SK-N-SH treated with all-trans-retinoic acid at 6 μM for 48 hours (cell line): ENCODE results near the gene SMIM29.

Source experiments
- ARNTL ChIP-seq: fragments of 450-650 bp; formaldehyde crosslinking; IDR thresholded peaks from 2 replicates; pipeline ENCODE4 v1.5.0; 2020; ENCODE audit warnings: low read depth, mild to moderate bottlenecking, moderate library complexity, borderline replicate concordance
- OSR1 ChIP-seq: fragments of 250-450 bp; sonication (Bioruptor Pico); IDR thresholded peaks from 2 replicates; pipeline ENCODE4 v1.8.0; 2022; ENCODE audit warnings: moderate library complexity, mild to moderate bottlenecking, inconsistent platforms
- TCF4 ChIP-seq: fragments of 250-450 bp; sonication (Bioruptor Pico); IDR thresholded peaks from 2 replicates; pipeline ENCODE4 v1.8.0; 2021; ENCODE audit warnings: mild to moderate bottlenecking, moderate library complexity, borderline replicate concordance
- ZC3H10 ChIP-seq: fragments of 250-450 bp; sonication (Bioruptor Pico); IDR thresholded peaks from 2 replicates; pipeline ENCODE4 v1.5.1; 2021; ENCODE audit warnings: mild to moderate bottlenecking, moderate library complexity
- ZFP30 ChIP-seq: fragments of 450-650 bp; formaldehyde crosslinking; IDR thresholded peaks from 2 replicates; pipeline ENCODE4 v1.5.0; 2022; ENCODE audit warnings: mild to moderate bottlenecking, moderate library complexity
- ZNF70 ChIP-seq: fragments of 450-650 bp; formaldehyde crosslinking; IDR thresholded peaks from 2 replicates; pipeline ENCODE4 v1.5.0; 2020; ENCODE audit warnings: mild to moderate bottlenecking, moderate library complexity
- TF ChIP-seq, protein P1 (sequence below): fragments of 250-450 bp; sonication (Bioruptor Pico); IDR thresholded peaks from 2 replicates; pipeline ENCODE4 v1.8.0; 2020; ENCODE audit warnings: mild to moderate bottlenecking, moderate library complexity, borderline replicate concordance
- TF ChIP-seq, protein P2 (sequence below): fragments of 250-450 bp; sonication (Bioruptor Pico); IDR thresholded peaks from 2 replicates; pipeline ENCODE4 v1.5.1; 2021; ENCODE audit warnings: mild to moderate bottlenecking, moderate library complexity
- TF ChIP-seq, protein P3 (sequence below): fragments of 250-450 bp; sonication (Bioruptor Pico); IDR thresholded peaks from 2 replicates; pipeline ENCODE4 v1.5.1; 2020; ENCODE audit warnings: low read depth, mild to moderate bottlenecking, moderate library complexity

DNA sequence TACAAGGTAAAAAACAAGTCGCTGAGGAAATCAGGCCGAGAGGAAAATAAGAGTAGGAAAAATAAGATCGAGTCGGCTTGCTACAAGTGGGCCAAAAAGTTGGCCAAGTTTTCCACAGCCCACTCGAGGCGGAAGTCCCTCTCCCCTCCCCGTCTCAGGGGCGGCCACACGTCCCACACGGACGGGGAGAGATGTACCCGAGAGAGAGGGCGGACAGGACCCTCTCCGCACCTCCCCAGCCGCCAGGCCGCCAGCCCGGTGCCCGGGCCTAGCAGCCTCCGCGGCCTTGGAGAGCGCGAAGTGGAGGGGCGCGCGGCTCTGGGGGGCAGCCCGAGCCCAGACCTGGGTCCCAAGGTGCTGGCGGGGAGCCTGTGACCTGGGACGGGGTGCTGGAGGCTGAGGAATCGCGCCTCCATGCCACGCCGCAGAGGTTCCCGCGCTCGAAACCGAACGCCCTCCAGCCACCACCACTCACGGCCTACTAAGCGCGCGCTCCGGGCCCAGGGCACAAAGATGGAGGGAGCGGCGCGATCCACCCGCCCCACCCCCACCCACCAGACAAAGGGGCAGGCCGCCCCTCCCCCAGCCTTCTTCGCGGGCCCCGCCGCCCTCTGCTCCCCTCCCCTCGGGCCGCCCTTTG, 14.0 kb downstream of the SMIM29 start:
- TF ChIP-seq, protein P1, sequence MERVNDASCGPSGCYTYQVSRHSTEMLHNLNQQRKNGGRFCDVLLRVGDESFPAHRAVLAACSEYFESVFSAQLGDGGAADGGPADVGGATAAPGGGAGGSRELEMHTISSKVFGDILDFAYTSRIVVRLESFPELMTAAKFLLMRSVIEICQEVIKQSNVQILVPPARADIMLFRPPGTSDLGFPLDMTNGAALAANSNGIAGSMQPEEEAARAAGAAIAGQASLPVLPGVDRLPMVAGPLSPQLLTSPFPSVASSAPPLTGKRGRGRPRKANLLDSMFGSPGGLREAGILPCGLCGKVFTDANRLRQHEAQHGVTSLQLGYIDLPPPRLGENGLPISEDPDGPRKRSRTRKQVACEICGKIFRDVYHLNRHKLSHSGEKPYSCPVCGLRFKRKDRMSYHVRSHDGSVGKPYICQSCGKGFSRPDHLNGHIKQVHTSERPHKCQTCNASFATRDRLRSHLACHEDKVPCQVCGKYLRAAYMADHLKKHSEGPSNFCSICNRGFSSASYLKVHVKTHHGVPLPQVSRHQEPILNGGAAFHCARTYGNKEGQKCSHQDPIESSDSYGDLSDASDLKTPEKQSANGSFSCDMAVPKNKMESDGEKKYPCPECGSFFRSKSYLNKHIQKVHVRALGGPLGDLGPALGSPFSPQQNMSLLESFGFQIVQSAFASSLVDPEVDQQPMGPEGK (CRISPR knock-in tag) = no peak
- TF ChIP-seq, protein P2, sequence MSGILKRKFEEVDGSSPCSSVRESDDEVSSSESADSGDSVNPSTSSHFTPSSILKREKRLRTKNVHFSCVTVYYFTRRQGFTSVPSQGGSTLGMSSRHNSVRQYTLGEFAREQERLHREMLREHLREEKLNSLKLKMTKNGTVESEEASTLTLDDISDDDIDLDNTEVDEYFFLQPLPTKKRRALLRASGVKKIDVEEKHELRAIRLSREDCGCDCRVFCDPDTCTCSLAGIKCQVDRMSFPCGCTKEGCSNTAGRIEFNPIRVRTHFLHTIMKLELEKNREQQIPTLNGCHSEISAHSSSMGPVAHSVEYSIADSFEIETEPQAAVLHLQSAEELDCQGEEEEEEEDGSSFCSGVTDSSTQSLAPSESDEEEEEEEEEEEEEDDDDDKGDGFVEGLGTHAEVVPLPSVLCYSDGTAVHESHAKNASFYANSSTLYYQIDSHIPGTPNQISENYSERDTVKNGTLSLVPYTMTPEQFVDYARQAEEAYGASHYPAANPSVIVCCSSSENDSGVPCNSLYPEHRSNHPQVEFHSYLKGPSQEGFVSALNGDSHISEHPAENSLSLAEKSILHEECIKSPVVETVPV (CRISPR knock-in tag) = no peak
- TF ChIP-seq ARNTL (CRISPR knock-in tag) (no peak), ZFP30 (CRISPR knock-in tag) (no peak), TCF4 (CRISPR knock-in tag) (no peak), ZNF70 (CRISPR knock-in tag) (no peak), OSR1 (no peak), ZC3H10 (CRISPR knock-in tag) (no peak)
- TF ChIP-seq, protein P3, sequence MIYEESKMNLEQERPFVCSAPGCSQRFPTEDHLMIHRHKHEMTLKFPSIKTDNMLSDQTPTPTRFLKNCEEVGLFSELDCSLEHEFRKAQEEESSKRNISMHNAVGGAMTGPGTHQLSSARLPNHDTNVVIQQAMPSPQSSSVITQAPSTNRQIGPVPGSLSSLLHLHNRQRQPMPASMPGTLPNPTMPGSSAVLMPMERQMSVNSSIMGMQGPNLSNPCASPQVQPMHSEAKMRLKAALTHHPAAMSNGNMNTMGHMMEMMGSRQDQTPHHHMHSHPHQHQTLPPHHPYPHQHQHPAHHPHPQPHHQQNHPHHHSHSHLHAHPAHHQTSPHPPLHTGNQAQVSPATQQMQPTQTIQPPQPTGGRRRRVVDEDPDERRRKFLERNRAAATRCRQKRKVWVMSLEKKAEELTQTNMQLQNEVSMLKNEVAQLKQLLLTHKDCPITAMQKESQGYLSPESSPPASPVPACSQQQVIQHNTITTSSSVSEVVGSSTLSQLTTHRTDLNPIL (CRISPR knock-in tag) = no peak
